ENCODE results near the gene DCTPP1. TPM values are rescaled to one million over a fixed set of nuclear protein-coding genes. Genes with fewer than 3 reads are reported as not detected.
A peak's percentile ranks its signal among the peaks of the same experiment; 100 is the strongest.

The DCTPP1 gene
- total and polyA plus RNA-seq, 4 donors = 13.2 to 50.9 (median 27.0) TPM

- 80 to 82% methylated on average over 3 of the region's 3 CpGs for WGBS, 2 donors
- Histone ChIP-seq H3K4me3 (no peak overlapping the region), H3K27ac (ENCODE audit: low read depth in 1 of 2, low read length in 1 of 2) (no peak overlapping the region), H3K4me1 (ENCODE audit: control insufficient read depth in 5 of 5, insufficient read depth in 5 of 5, low read length in 5 of 5) (no peaks in the 10 kb centered on the region), H3K9ac (ENCODE audit: insufficient read depth in 1 of 2, low read length in 2 of 2) (no peak overlapping the region), H3K27me3 (ENCODE audit: control insufficient read depth in 3 of 3, insufficient read depth in 3 of 3, low read length in 2 of 3) (peaks cover 0 to 31% (median 6%) of the 10 kb centered on the region in 3 donors), H3K36me3 (ENCODE audit: control insufficient read depth in 4 of 4, insufficient read depth in 4 of 4, low read length in 4 of 4) (peaks cover 0 to 4% (median 0%) of the 10 kb centered on the region in 4 donors), H3K9me3 (ENCODE audit: control insufficient read depth in 4 of 4, insufficient read depth in 3 of 4, low read length in 3 of 4) (no peaks in the 10 kb centered on the region)
- no peak for TF ChIP-seq CTCF (IDR thresholded peaks at IDR 0.05; ENCODE audit: control extremely low read depth, extremely low read depth)
- ATAC-seq (ENCODE audit: insufficient read depth, low FRiP score) = no peak
- no peak for DNase-seq
Observed at GRCh38 chr16:30476991-30477390, 47.2 kb upstream of the DCTPP1 start.

- ATAC-seq (ENCODE audit: insufficient read depth, low FRiP score) (no peak), DNase-seq (no peak)
- Histone ChIP-seq H3K36me3 (ENCODE audit: control insufficient read depth in 4 of 4, insufficient read depth in 4 of 4, low read length in 4 of 4) (peaks cover 0 to 4% (median 0%) of the 10 kb centered on the region in 4 donors), H3K9ac (ENCODE audit: insufficient read depth in 1 of 2, low read length in 2 of 2) (no peak overlapping the region), H3K27ac (ENCODE audit: low read depth in 1 of 2, low read length in 1 of 2) (no peak overlapping the region), H3K9me3 (ENCODE audit: control insufficient read depth in 4 of 4, insufficient read depth in 3 of 4, low read length in 3 of 4) (no peaks in the 10 kb centered on the region), H3K4me1 (ENCODE audit: control insufficient read depth in 5 of 5, insufficient read depth in 5 of 5, low read length in 5 of 5) (no peaks in the 10 kb centered on the region), H3K27me3 (ENCODE audit: control insufficient read depth in 3 of 3, insufficient read depth in 3 of 3, low read length in 2 of 3) (peaks cover 0 to 31% (median 6%) of the 10 kb centered on the region in 3 donors), H3K4me3 (peak overlapping the region; percentile 0)
- WGBS, 2 donors = 81 to 94% methylated on average over 7 of the region's 7 CpGs
- no peak for TF ChIP-seq CTCF (IDR thresholded peaks at IDR 0.05; ENCODE audit: control extremely low read depth, extremely low read depth)
Observed at GRCh38 chr16:30474684-30475083, 44.9 kb upstream of the DCTPP1 start.

- TF ChIP-seq CTCF (IDR thresholded peaks at IDR 0.05; ENCODE audit: control extremely low read depth, extremely low read depth) = no peak
- peaks cover 0 to 4% (median 0%) of the 10 kb centered on the region in 4 donors for H3K36me3 ChIP-seq (ENCODE audit: control insufficient read depth in 4 of 4, insufficient read depth in 4 of 4, low read length in 4 of 4)
- no peaks in the 10 kb centered on the region for H3K9me3 ChIP-seq (ENCODE audit: control insufficient read depth in 4 of 4, insufficient read depth in 3 of 4, low read length in 3 of 4)
- no peak overlapping the region for H3K9ac ChIP-seq (ENCODE audit: insufficient read depth in 1 of 2, low read length in 2 of 2)
- no peak overlapping the region for H3K27ac ChIP-seq (ENCODE audit: low read depth in 1 of 2, low read length in 1 of 2)
- H3K4me1 ChIP-seq (ENCODE audit: control insufficient read depth in 5 of 5, insufficient read depth in 5 of 5, low read length in 5 of 5) = no peaks in the 10 kb centered on the region
- 31 to 61% methylated on average over 28 to 35 of the region's 35 CpGs for WGBS, 2 donors
- H3K27me3 ChIP-seq (ENCODE audit: control insufficient read depth in 3 of 3, insufficient read depth in 3 of 3, low read length in 2 of 3) = peaks cover 0 to 31% (median 6%) of the 10 kb centered on the region in 3 donors
- H3K4me3 ChIP-seq = no peak overlapping the region
- DNase-seq = no peak
- no peak for ATAC-seq (ENCODE audit: insufficient read depth, low FRiP score)
Observed at GRCh38 chr16:30474074-30474452, 44.2 kb upstream of the DCTPP1 start.
